K562 (cell line): ENCODE data around the gene ZNF138.

Source experiments
- DNMT1 ChIP-seq: fragments of 450-650 bp; IDR thresholded peaks from 2 replicates; pipeline ENCODE4 v1.6.1; 2016; ENCODE audit warnings: antibody characterized with exemption, mild to moderate bottlenecking
- KLF10 ChIP-seq: fragments of 250-450 bp; sonication (Bioruptor Pico); IDR thresholded peaks from 2 replicates; pipeline ENCODE4 v1.6.1; 2021; ENCODE audit warnings: matching md5 sums
- MAZ ChIP-seq, 2 experiments: fragments of 450-650 bp in 1 of 2; sonication (generic) in 1 of 2; formaldehyde crosslinking; IDR thresholded peaks in 1 of 2; conservative IDR thresholded peaks in 1 of 2; 2 replicates each; pipeline versions ENCODE4 v1.4.0 to v1.5.0; 2020; ENCODE audit warnings: mild to moderate bottlenecking in 1 of 2, missing genetic modification reagents in 1 of 2
- MTA1 ChIP-seq: fragments of 450-650 bp; IDR thresholded peaks from 2 replicates; pipeline ENCODE4 v1.6.1; 2017; ENCODE audit warnings: borderline replicate concordance
- SMARCA5 ChIP-seq: fragments of 450-650 bp; IDR thresholded peaks from 2 replicates; pipeline ENCODE4 v1.6.1; 2016
- ZFX ChIP-seq: sonication (generic); formaldehyde crosslinking; IDR thresholded peaks from 2 replicates; pipeline ENCODE4 v1.8.0; 2022; ENCODE audit warnings: mild to moderate bottlenecking, missing genetic modification reagents, moderate library complexity

- TF ChIP-seq ZFX (CRISPR knock-in tag) (no peak), SMARCA5 (no peak), KLF10 (CRISPR knock-in tag) (no peak), MTA1 (no peak), DNMT1 (no peak), MAZ (CRISPR knock-in tag; conservative IDR thresholded peaks at IDR 0.05 in 1 of 2, IDR thresholded peaks at IDR 0.05 in 1 of 2) (no peak)
Observed at GRCh38 chr7:64863969-64864368, 69.7 kb downstream of the ZNF138 start.
